Smooth muscle cell (in vitro differentiated cells): ENCODE results near the gene ROCK2. TPM values are rescaled to one million over a fixed set of nuclear protein-coding genes. Genes with fewer than 3 reads are reported as not detected.

Source experiments
- DNase-seq: peaks from one replicate; lab custom pipeline; 2025; ENCODE audit not compliant: unreplicated experiment; lab: John Stamatoyannopoulos, UW
- H2AFZ ChIP-seq: fragments of 200-600 bp; sonication (generic); 2 replicates; pipeline ENCODE4 v1.6.0; 2016; ENCODE audit warnings: antibody characterized with exemption, low read depth, mild to moderate bottlenecking
- H3F3A ChIP-seq: fragments of 200-600 bp; sonication (generic); 2 replicates; pipeline ENCODE4 v1.6.0; 2017; ENCODE audit warnings: antibody characterized with exemption, low read depth
- H3K27ac ChIP-seq: fragments of 200-600 bp; sonication (generic); 2 replicates; pipeline ENCODE4 v1.5.1; 2016; ENCODE audit warnings: low read depth, mild to moderate bottlenecking
- H3K27me3 ChIP-seq: fragments of 200-600 bp; sonication (generic); 2 replicates; pipeline ENCODE4 v1.6.1; 2016; ENCODE audit warnings: low read depth, mild to moderate bottlenecking
- H3K36me3 ChIP-seq: fragments of 200-600 bp; sonication (generic); 2 replicates; pipeline ENCODE4 v1.5.1; 2016; ENCODE audit warnings: low read depth
- H3K4me1 ChIP-seq: fragments of 200-600 bp; sonication (generic); 2 replicates; pipeline ENCODE4 v1.5.1; 2016; ENCODE audit warnings: low read depth
- H3K4me2 ChIP-seq: fragments of 200-600 bp; sonication (generic); 2 replicates; pipeline ENCODE4 v1.6.0; 2016; ENCODE audit warnings: mild to moderate bottlenecking
- H3K4me3 ChIP-seq: fragments of 200-600 bp; sonication (generic); 2 replicates; pipeline ENCODE4 v1.5.1; 2016; ENCODE audit warnings: mild to moderate bottlenecking
- H3K79me2 ChIP-seq: fragments of 200-600 bp; sonication (generic); 2 replicates; pipeline ENCODE4 v1.6.0; 2016; ENCODE audit warnings: low read depth, mild to moderate bottlenecking
- H3K9ac ChIP-seq: fragments of 200-600 bp; sonication (generic); 2 replicates; pipeline ENCODE4 v1.6.0; 2016; ENCODE audit warnings: low read depth
- H3K9me3 ChIP-seq: fragments of 200-600 bp; sonication (generic); replicated peaks from 2 replicates; pipeline ENCODE4 v1.5.1; 2016; ENCODE audit warnings: low read depth
- H4K20me1 ChIP-seq: fragments of 200-600 bp; sonication (generic); 2 replicates; pipeline ENCODE4 v1.6.0; 2016; ENCODE audit warnings: low read depth
- CTCF ChIP-seq: fragments of 200-600 bp; sonication (generic); IDR thresholded peaks from 2 replicates; pipeline ENCODE4 v1.5.1; 2017; ENCODE audit warnings: borderline replicate concordance, mild to moderate bottlenecking, antibody characterized with exemption; ENCODE audit not compliant: insufficient read depth, poor library complexity, severe bottlenecking
- WGBS: methylation state at CpG from one replicate; pipeline ENCODE4 v1.1.7; 2016; ENCODE audit warnings: low lambda C conversion rate; 5-methylcytosine and 5-hydroxymethylcytosine counted together
- polyA plus RNA-seq: library from polyadenylated mRNA; unstranded; fragments of >200 nt; fragmentation: Nextera tagmentation; extraction: Ambion mirVana; gene quantifications from 2 replicates; pipeline ENCODE4 v1.2.1, GENCODE V29; 2016
- total RNA-seq: library from RNA; depleted of rRNA; stranded (reverse); fragments of >200 nt; gene quantifications from 2 replicates; pipeline ENCODE4 v1.2.3, GENCODE V29; 2014

Gene ROCK2
- total and polyA plus RNA-seq, 2 experiments from 2014 or later, result 27.2 to 45.5 TPM

GRCh38 chr2:11314487-11314886 is 29.9 kb downstream of the ROCK2 start:
- no peak for DNase-seq
- no peaks in the 10 kb centered on the region for H3K36me3 ChIP-seq
- H2AFZ ChIP-seq, result no peak overlapping the region
- 100% methylated on average over 1 of the region's 1 CpG for WGBS
- no peak overlapping the region for H3K9ac ChIP-seq
- H4K20me1 ChIP-seq, result peaks cover 82% of the 10 kb centered on the region
- peaks cover 9% of the 10 kb centered on the region for H3F3A ChIP-seq
- no peaks in the 10 kb centered on the region for H3K9me3 ChIP-seq
- peaks cover 91% of the 10 kb centered on the region for H3K79me2 ChIP-seq
- H3K4me1 ChIP-seq, result peaks cover 5% of the 10 kb centered on the region
- H3K27ac ChIP-seq, result no peak overlapping the region
- no peak overlapping the region for H3K4me3 ChIP-seq
- H3K27me3 ChIP-seq, result no peaks in the 10 kb centered on the region
- H3K4me2 ChIP-seq, result no peak overlapping the region
- TF ChIP-seq CTCF, result no peak

- no peak overlapping the region for H3K27ac ChIP-seq
- no peaks in the 10 kb centered on the region for H3K9me3 ChIP-seq
- TF ChIP-seq CTCF, result no peak
- peaks cover 96% of the 10 kb centered on the region for H3K79me2 ChIP-seq
- H3K4me2 ChIP-seq, result no peak overlapping the region
- H4K20me1 ChIP-seq, result peaks cover 95% of the 10 kb centered on the region
- no peak overlapping the region for H2AFZ ChIP-seq
- no peak overlapping the region for H3K9ac ChIP-seq
- peaks cover 5% of the 10 kb centered on the region for H3K4me1 ChIP-seq
- no peak overlapping the region for H3K4me3 ChIP-seq
- no peaks in the 10 kb centered on the region for H3K36me3 ChIP-seq
- 88% methylated on average over 6 of the region's 6 CpGs for WGBS
- H3K27me3 ChIP-seq, result no peaks in the 10 kb centered on the region
- no peak for DNase-seq
- H3F3A ChIP-seq, result peaks cover 9% of the 10 kb centered on the region
Measured at GRCh38 chr2:11312770-11313471, 31.5 kb downstream of the ROCK2 start.

GRCh38 chr2:11311543-11311942 is 32.9 kb downstream of the ROCK2 start:
- H4K20me1 ChIP-seq, result peaks cover 97% of the 10 kb centered on the region
- 82% methylated on average over 7 of the region's 7 CpGs for WGBS
- H3K9ac ChIP-seq, result no peak overlapping the region
- H3K27ac ChIP-seq, result no peak overlapping the region
- no peak overlapping the region for H2AFZ ChIP-seq
- H3K4me1 ChIP-seq, result peaks cover 5% of the 10 kb centered on the region
- no peak for TF ChIP-seq CTCF
- peaks cover 98% of the 10 kb centered on the region for H3K79me2 ChIP-seq
- H3F3A ChIP-seq, result peaks cover 2% of the 10 kb centered on the region
- H3K27me3 ChIP-seq, result no peaks in the 10 kb centered on the region
- no peaks in the 10 kb centered on the region for H3K36me3 ChIP-seq
- no peaks in the 10 kb centered on the region for H3K9me3 ChIP-seq
- no peak overlapping the region for H3K4me2 ChIP-seq
- H3K4me3 ChIP-seq, result no peak overlapping the region
- DNase-seq, result no peak

- no peak overlapping the region for H3K9ac ChIP-seq
- no peak for TF ChIP-seq CTCF
Measured at GRCh38 chr2:11310212-11310611, 34.2 kb downstream of the ROCK2 start.

More at GRCh38 chr2:11310212-11310611, 34.2 kb downstream of the ROCK2 start:
- no peaks in the 10 kb centered on the region for H3K36me3 ChIP-seq
- no peak overlapping the region for H2AFZ ChIP-seq
- peaks cover 5% of the 10 kb centered on the region for H3K4me1 ChIP-seq
- H3K27ac ChIP-seq, result no peak overlapping the region
- peaks cover 98% of the 10 kb centered on the region for H3K79me2 ChIP-seq
- DNase-seq, result no peak
- peaks cover 99% of the 10 kb centered on the region for H4K20me1 ChIP-seq
- H3K4me3 ChIP-seq, result no peak overlapping the region
- no peaks in the 10 kb centered on the region for H3K9me3 ChIP-seq
- no peak overlapping the region for H3K4me2 ChIP-seq
- H3K27me3 ChIP-seq, result no peaks in the 10 kb centered on the region
- 54% methylated on average over 5 of the region's 5 CpGs for WGBS
- H3F3A ChIP-seq, result no peaks in the 10 kb centered on the region
